HepG2 (cell line): ENCODE data around the gene COX7A2L. TPM values are rescaled to one million over a fixed set of nuclear protein-coding genes. Genes with fewer than 3 reads are reported as not detected.

Source experiments
- ATAC-seq: fragments of 200-7000 bp; cut with Tn5 transposase; 3 replicates; pipeline ENCODE4 v1.9.1; 2020; ENCODE audit warnings: mild to moderate bottlenecking, moderate library complexity
- BruUV-seq: library from RNA; stranded (reverse); fragments of 400-500 nt; replicated peaks from 2 replicates; lab custom pipeline; 2021; lab: Mats Ljungman, UMichigan
- CTCF ChIA-PET: fragments of 300-600 bp; formaldehyde crosslinking; extraction: SDS; loops from one replicate; lab custom pipeline; 2021; ENCODE audit warnings: low total read pairs, inconsistent platforms, low intra/inter-chr PET ratio; lab: Yijun Ruan, JAX
- POLR2A ChIA-PET: fragments of 350-600 bp; sonication (Branson Sonifier 250); formaldehyde crosslinking; loops from one replicate; lab custom pipeline; 2020; ENCODE audit warnings: antibody characterized with exemption, inconsistent platforms; lab: Yijun Ruan, JAX
- DNase-seq: peaks from one replicate; pipeline ENCODE4 v3.0.0-alpha.2; 2015; ENCODE audit warnings: low spot score
- FAIRE-seq: peaks from 3 replicates; lab custom pipeline; 2011; peaks lifted over from hg19 to GRCh38; lab: Jason Lieb, UNC
- H2AFZ ChIP-seq: one replicate; pipeline ENCODE4 v1.6.1; 2011; ENCODE audit warnings: low read length, inconsistent platforms
- H3K27ac ChIP-seq: fragments of 300-600 bp; 3 replicates; pipeline ENCODE4 v1.8.0; 2011; ENCODE audit warnings: mixed run types, mild to moderate bottlenecking, mixed read lengths, low read length, inconsistent platforms; ENCODE audit not compliant: insufficient read depth; ENCODE audit errors: extremely low read length
- H3K27me3 ChIP-seq, 2 experiments: fragments of 200-600 bp in 1 of 2; 2 replicates in 1 of 2; 3 replicates in 1 of 2; pipeline versions ENCODE4 v1.6.0 to v1.8.0; 2011; ENCODE audit warnings: low read length in 2 of 2, mild to moderate bottlenecking in 2 of 2, moderate library complexity in 2 of 2, inconsistent platforms in 1 of 2; ENCODE audit not compliant: insufficient read depth in 2 of 2, control insufficient read depth in 1 of 2
- H3K36me3 ChIP-seq, 2 experiments: fragments of 200-600 bp in 1 of 2; replicated peaks in 1 of 2; 2 replicates in 1 of 2; 3 replicates in 1 of 2; pipeline versions ENCODE4 v1.5.1 to v1.8.0; 2011; ENCODE audit warnings: low read length in 2 of 2, inconsistent platforms in 1 of 2; ENCODE audit not compliant: insufficient read depth in 2 of 2, control insufficient read depth in 1 of 2
- H3K4me1 ChIP-seq: 2 replicates; pipeline ENCODE4 v1.5.1; 2012; ENCODE audit warnings: low read length, inconsistent platforms; ENCODE audit not compliant: insufficient read depth
- H3K4me2 ChIP-seq: 2 replicates; pipeline ENCODE4 v1.6.0; 2011; ENCODE audit warnings: low read depth, low read length, inconsistent platforms
- H3K4me3 ChIP-seq, 3 experiments: fragments of 200-600 bp in 1 of 3; sonication (generic), shearing (Covaris generic) in 1 of 3; replicated peaks in 1 of 3; 2 replicates each; pipeline ENCODE4 v1.5.1; 2011 to 2016; ENCODE audit warnings: low read length in 3 of 3, inconsistent platforms in 2 of 3, low read depth in 2 of 3, mild to moderate bottlenecking in 2 of 3, control low read depth in 1 of 3, mixed read lengths in 1 of 3; ENCODE audit not compliant: insufficient read depth in 1 of 3
- H3K79me2 ChIP-seq: one replicate; pipeline ENCODE4 v1.6.1; 2011; ENCODE audit warnings: low read length, inconsistent platforms; ENCODE audit not compliant: insufficient read depth
- H3K9ac ChIP-seq: 2 replicates; pipeline ENCODE4 v1.6.0; 2011; ENCODE audit warnings: mild to moderate bottlenecking, low read depth, low read length, inconsistent platforms; ENCODE audit not compliant: insufficient read depth
- H3K9me3 ChIP-seq: 2 replicates; pipeline ENCODE4 v1.5.1; 2012; ENCODE audit warnings: mild to moderate bottlenecking, low read length
- H4K20me1 ChIP-seq: 2 replicates; pipeline ENCODE4 v1.6.0; 2011; ENCODE audit warnings: inconsistent platforms, mild to moderate bottlenecking, low read length, moderate library complexity; ENCODE audit not compliant: insufficient read depth
- ARHGAP35 ChIP-seq: sonication (generic); formaldehyde crosslinking; IDR thresholded peaks from 2 replicates; pipeline ENCODE4 v1.9.0; 2022; ENCODE audit warnings: mild to moderate bottlenecking, inconsistent platforms, moderate library complexity, missing genetic modification reagents, borderline replicate concordance
- ELF4 ChIP-seq: sonication (generic); formaldehyde crosslinking; IDR thresholded peaks from 2 replicates; pipeline ENCODE4 v1.5.0; 2020; ENCODE audit warnings: missing genetic modification reagents, mild to moderate bottlenecking, moderate library complexity, borderline replicate concordance
- ISL2 ChIP-seq: sonication (generic); formaldehyde crosslinking; IDR thresholded peaks from 2 replicates; pipeline ENCODE4 v1.5.0; 2020; ENCODE audit warnings: missing genetic modification reagents
- NR1H2 ChIP-seq: sonication (generic); formaldehyde crosslinking; IDR thresholded peaks from 2 replicates; pipeline ENCODE4 v1.8.1; 2022; ENCODE audit warnings: low read depth, missing genetic modification reagents, borderline replicate concordance
- NR2F1 ChIP-seq, 2 experiments: fragments of 450-650 bp in 1 of 2; formaldehyde crosslinking in 1 of 2; IDR thresholded peaks; 2 replicates each; pipeline versions ENCODE4 v1.5.0 to v1.6.1; 2016 to 2020; ENCODE audit warnings: mild to moderate bottlenecking in 1 of 2, missing compliant biosample characterization in 1 of 2, missing genetic modification reagents in 1 of 2, moderate library complexity in 1 of 2
- PAF1 ChIP-seq: IDR thresholded peaks from 2 replicates; pipeline ENCODE4 v1.6.1; 2016; ENCODE audit warnings: missing genetic modification reagents, missing compliant biosample characterization
- POLR2AphosphoS2 ChIP-seq: IDR thresholded peaks from 2 replicates; pipeline ENCODE4 v1.6.1; 2011; ENCODE audit warnings: low read depth, low read length, improper control_type of control experiment
- RBM22 ChIP-seq: fragments of 200-400 bp; formaldehyde crosslinking; optimal IDR thresholded peaks from 2 replicates; pipeline ENCODE3; 2017; ENCODE audit warnings: mild to moderate bottlenecking, low read length, moderate library complexity
- RFX5 ChIP-seq: IDR thresholded peaks from 2 replicates; pipeline ENCODE4 v1.6.1; 2011; ENCODE audit warnings: low read depth, low read length, improper control_type of control experiment
- SCMH1 ChIP-seq: sonication (generic); formaldehyde crosslinking; IDR thresholded peaks from 2 replicates; pipeline ENCODE4 v1.9.0; 2021; ENCODE audit warnings: missing genetic modification reagents, mild to moderate bottlenecking, borderline replicate concordance
- SSRP1 ChIP-seq: IDR thresholded peaks from 2 replicates; pipeline ENCODE4 v1.6.1; 2016; ENCODE audit warnings: control low read depth
- ZFP41 ChIP-seq: sonication (generic); formaldehyde crosslinking; IDR thresholded peaks from 2 replicates; pipeline ENCODE4 v1.4.0; 2020; ENCODE audit warnings: mild to moderate bottlenecking, missing genetic modification reagents, borderline replicate concordance
- ZNF124 ChIP-seq: sonication (generic); formaldehyde crosslinking; IDR thresholded peaks from 2 replicates; pipeline ENCODE4 v1.4.0; 2020; ENCODE audit warnings: missing genetic modification reagents
- ZNF253 ChIP-seq: sonication (generic); formaldehyde crosslinking; IDR thresholded peaks from 2 replicates; pipeline ENCODE4 v1.8.0; 2022; ENCODE audit warnings: mild to moderate bottlenecking, missing genetic modification reagents, borderline replicate concordance
- ZNF275 ChIP-seq: sonication (generic); formaldehyde crosslinking; IDR thresholded peaks from 2 replicates; pipeline ENCODE4 v1.8.0; 2022; ENCODE audit warnings: missing genetic modification reagents, mild to moderate bottlenecking, inconsistent platforms, borderline replicate concordance
- ZNF3 ChIP-seq: IDR thresholded peaks from 2 replicates; pipeline ENCODE4 v1.7.0; 2017; ENCODE audit warnings: inconsistent platforms
- ZNF335 ChIP-seq: sonication (generic); formaldehyde crosslinking; IDR thresholded peaks from 2 replicates; pipeline ENCODE4 v1.4.0; 2020; ENCODE audit warnings: missing genetic modification reagents
- ZNF501 ChIP-seq: sonication (generic); formaldehyde crosslinking; IDR thresholded peaks from 2 replicates; pipeline ENCODE4 v1.5.1; 2020; ENCODE audit warnings: mild to moderate bottlenecking, moderate library complexity, missing genetic modification reagents
- ZNF547 ChIP-seq: sonication (generic); formaldehyde crosslinking; IDR thresholded peaks from 2 replicates; pipeline ENCODE4 v1.5.1; 2020; ENCODE audit warnings: mild to moderate bottlenecking, missing genetic modification reagents
- ZNF569 ChIP-seq: sonication (generic); formaldehyde crosslinking; IDR thresholded peaks from 2 replicates; pipeline ENCODE4 v1.5.0; 2020; ENCODE audit warnings: mild to moderate bottlenecking, missing genetic modification reagents, moderate library complexity, borderline replicate concordance
- ZNF777 ChIP-seq: sonication (generic); formaldehyde crosslinking; IDR thresholded peaks from 2 replicates; pipeline ENCODE4 v1.4.0; 2020; ENCODE audit warnings: missing genetic modification reagents
- WGBS: methylation state at CpG from one replicate; pipeline ENCODE4 v1.1.6; 2017; ENCODE audit warnings: low lambda C conversion rate; 5-methylcytosine and 5-hydroxymethylcytosine counted together
- in situ Hi-C: cut with HindIII; loops from 2 replicates; pipeline ENCODE4 v1.10.0; 2017; ENCODE audit warnings: low pct_unique_long_range_greater_than_20kb; ENCODE audit not compliant: extremely low pct_ligation_motif_present
- intact Hi-C: fragments of 100-400 bp; cut with micrococcal nuclease; formaldehyde crosslinking; loops from one replicate; pipeline ENCODE4 v1.10.0; 2022; ENCODE audit not compliant: unreplicated experiment
- polyA plus RNA-seq, 8 experiments: library from polyadenylated mRNA; depleted of rRNA in 3 of 8; stranded (reverse) in 7 of 8; unstranded in 1 of 8; fragments of >200 nt; fragmentation: Illumina TruSeq in 4 of 8; extraction: Trizol in 4 of 8; gene quantifications; 2 replicates each; pipeline versions ENCODE4 v1.2.1 to v1.2.3, GENCODE V29; 2011 to 2016; ENCODE audit warnings: low read depth in 4 of 8, missing spikeins in 1 of 8, mixed read lengths in 1 of 8; ENCODE audit not compliant: insufficient read depth in 1 of 8
- total RNA-seq, 5 experiments: library from RNA; depleted of rRNA; stranded (reverse); fragments of >200 nt; fragmentation: Illumina TruSeq; extraction: Trizol; gene quantifications; 2 replicates each; pipeline ENCODE4 v1.2.3, GENCODE V29; 2016; ENCODE audit warnings: low read depth in 1 of 5
- TF ChIP-seq, protein P1 (sequence below): sonication (generic); formaldehyde crosslinking; IDR thresholded peaks from 2 replicates; pipeline ENCODE4 v1.5.1; 2020; ENCODE audit warnings: missing genetic modification reagents, mild to moderate bottlenecking, borderline replicate concordance

The COX7A2L gene
- total and polyA plus RNA-seq, 2 of the 13 experiments (the other 11 are each of a cell fraction or from before 2014, with no cell fraction given): 155 to 201 TPM

GRCh38 chr2:42324244-42324643 lies 36.8 kb downstream of the COX7A2L start (continued):
- TF ChIP-seq NR1H2: no peak
- no peak for TF ChIP-seq ZNF275 (CRISPR knock-in tag)
- peak; percentile 54 for TF ChIP-seq RBM22
- TF ChIP-seq ZNF547: peak; percentile 41; the same call in 1 of the 2 replicates
- TF ChIP-seq SCMH1 (CRISPR knock-in tag): no peak
- TF ChIP-seq ARHGAP35: no peak
- peak; percentile 36; the same call in 1 of the 2 replicates for TF ChIP-seq PAF1
- no peak for TF ChIP-seq ZNF777 (CRISPR knock-in tag)
- 0 out of 2 replicates have a peak, but pooled peaks have one; percentile 32 for TF ChIP-seq ZNF501 (CRISPR knock-in tag)
- TF ChIP-seq ZNF3 (CRISPR knock-in tag): 0 out of 2 replicates have a peak, but pooled peaks have one; percentile 38
- TF ChIP-seq NR2F1 (CRISPR knock-in tag; IDR thresholded peaks at IDR 0.05): 0 out of 4 replicates have a peak, but pooled peaks of 1 of the 2 experiments have one; percentile 21
- 0 out of 2 replicates have a peak, but pooled peaks have one; percentile 12 for TF ChIP-seq ZFP41

GRCh38 chr2:42321452-42322064 lies 39.5 kb downstream of the COX7A2L start:
- Histone ChIP-seq H3K79me2 (peaks cover 3% of the 10 kb centered on the region), H3K27me3 (no peaks in the 10 kb centered on the region), H3K9ac (no peak overlapping the region), H3K36me3 (peaks cover 32 to 90% of the 10 kb centered on the region in 2 experiments)
- FAIRE-seq: no peak
- no TSS peak for BruUV-seq
- ATAC-seq: peak; percentile 1; the same call in 1 of the 3 replicates
- POLR2A ChIA-PET: no interaction called here
- TF ChIP-seq ISL2 (CRISPR knock-in tag) (no peak), ZNF253 (CRISPR knock-in tag) (no peak), ELF4 (no peak), PAF1 (0 out of 2 replicates have a peak, but pooled peaks have one; percentile 51), ZNF124 (no peak), SSRP1 (peak; percentile 50; the same call in 1 of the 2 replicates), RBM22 (peak; percentile 96), POLR2AphosphoS2 (peak; percentile 58; the same call in 1 of the 2 replicates), ZNF335 (CRISPR knock-in tag) (no peak), RFX5 (no peak), ZNF569 (CRISPR knock-in tag) (no peak)
- TF ChIP-seq, protein P1, sequence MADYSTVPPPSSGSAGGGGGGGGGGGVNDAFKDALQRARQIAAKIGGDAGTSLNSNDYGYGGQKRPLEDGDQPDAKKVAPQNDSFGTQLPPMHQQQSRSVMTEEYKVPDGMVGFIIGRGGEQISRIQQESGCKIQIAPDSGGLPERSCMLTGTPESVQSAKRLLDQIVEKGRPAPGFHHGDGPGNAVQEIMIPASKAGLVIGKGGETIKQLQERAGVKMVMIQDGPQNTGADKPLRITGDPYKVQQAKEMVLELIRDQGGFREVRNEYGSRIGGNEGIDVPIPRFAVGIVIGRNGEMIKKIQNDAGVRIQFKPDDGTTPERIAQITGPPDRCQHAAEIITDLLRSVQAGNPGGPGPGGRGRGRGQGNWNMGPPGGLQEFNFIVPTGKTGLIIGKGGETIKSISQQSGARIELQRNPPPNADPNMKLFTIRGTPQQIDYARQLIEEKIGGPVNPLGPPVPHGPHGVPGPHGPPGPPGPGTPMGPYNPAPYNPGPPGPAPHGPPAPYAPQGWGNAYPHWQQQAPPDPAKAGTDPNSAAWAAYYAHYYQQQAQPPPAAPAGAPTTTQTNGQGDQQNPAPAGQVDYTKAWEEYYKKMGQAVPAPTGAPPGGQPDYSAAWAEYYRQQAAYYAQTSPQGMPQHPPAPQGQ (CRISPR knock-in tag): 0 out of 2 replicates have a peak, but pooled peaks have one; percentile 40
- TF ChIP-seq, all 625 proteins: peak for 5
- intact Hi-C loops (no loop called here), in situ Hi-C loops (no loop called here)
- no peak overlapping the region for H3K4me2 ChIP-seq
- CTCF ChIA-PET: no interaction called here
- H3K4me1 ChIP-seq: peaks cover 42% of the 10 kb centered on the region
- DNase-seq: no peak
- H3K27ac ChIP-seq: no peak overlapping the region
- no peak overlapping the region for H3K4me3 ChIP-seq
- WGBS: 100% methylated on average over 2 of the region's 2 CpGs
- no peak overlapping the region for H2AFZ ChIP-seq
- no peaks in the 10 kb centered on the region for H3K9me3 ChIP-seq
- H4K20me1 ChIP-seq: peaks cover 44% of the 10 kb centered on the region
